T-helper 2 cell treated with Interferon-gamma antibody and Interleukin-4, amounts not matched to agents 5 μg/mL and 100 μg/mL, for 36 hours (primary cell): ENCODE measurements around the gene UACA.

ENCODE experiments used
- DNase-seq: peaks from one replicate; pipeline ENCODE4 v3.0.0; 2021; ENCODE audit warnings: low spot score
- H3K27ac Mint-ChIP-seq: one replicate; pipeline ENCODE4 v1.8.0; 2021; ENCODE audit warnings: mild to moderate bottlenecking, mixed read lengths
- H3K27me3 Mint-ChIP-seq: one replicate; pipeline ENCODE4 v1.8.0; 2021; ENCODE audit warnings: low read depth, mixed read lengths
- H3K36me3 Mint-ChIP-seq: one replicate; pipeline ENCODE4 v1.8.0; 2021; ENCODE audit warnings: low read depth, mixed read lengths
- H3K4me1 Mint-ChIP-seq: one replicate; pipeline ENCODE4 v1.8.0; 2021; ENCODE audit warnings: low read depth, mixed read lengths
- H3K4me3 Mint-ChIP-seq: one replicate; pipeline ENCODE4 v1.8.0; 2022; ENCODE audit warnings: mild to moderate bottlenecking, moderate library complexity, mixed read lengths
- H3K9me3 Mint-ChIP-seq: one replicate; pipeline ENCODE4 v1.8.0; 2021; ENCODE audit warnings: mixed read lengths

Gene UACA

DNA sequence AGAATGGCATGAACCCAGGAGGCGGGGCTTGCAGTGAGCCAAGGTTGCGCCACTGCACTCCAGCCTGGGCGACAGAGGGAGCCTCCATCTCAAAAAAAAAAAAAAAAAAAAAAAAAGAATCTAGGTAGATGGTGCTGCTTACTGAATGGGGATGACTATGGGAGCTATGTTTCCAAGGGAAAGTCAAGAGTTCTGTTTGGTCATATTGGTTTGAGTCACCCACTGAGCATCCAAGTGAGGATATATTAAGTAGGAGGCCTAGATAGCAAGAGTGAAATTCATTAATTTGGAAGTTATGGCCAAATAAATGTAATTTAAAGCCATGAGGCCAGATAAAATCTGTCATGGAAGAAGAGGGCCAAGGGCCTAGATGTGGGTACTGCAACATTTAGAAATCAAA is 9.0 kb upstream of the UACA start:
- Mint-ChIP-seq H3K4me1 (peaks cover 8% of the 10 kb centered on the region), H3K9me3 (no peaks in the 10 kb centered on the region), H3K27me3 (peaks cover 18% of the 10 kb centered on the region), H3K4me3 (no peak overlapping the region), H3K27ac (no peak overlapping the region), H3K36me3 (no peaks in the 10 kb centered on the region)
- no peak for DNase-seq

DNA sequence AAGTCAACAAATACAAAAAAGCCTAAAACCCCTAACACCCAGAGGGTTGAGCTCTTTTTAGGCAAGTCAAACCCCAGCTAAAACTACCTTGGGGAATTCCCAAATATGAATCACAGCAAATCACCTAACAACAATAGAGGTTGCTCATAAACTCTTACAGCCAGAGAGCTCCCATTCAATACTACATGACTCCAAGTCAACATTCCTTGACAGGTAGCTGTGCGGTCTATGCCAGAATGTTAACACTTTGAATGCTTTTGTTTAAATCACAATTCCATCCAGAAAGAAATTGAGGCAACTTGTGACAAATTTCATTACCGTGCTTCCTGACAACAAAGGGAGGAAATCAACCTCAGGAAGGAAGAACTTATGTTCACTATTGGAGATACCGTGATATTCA is 7.5 kb upstream of the UACA start:
- Mint-ChIP-seq H3K36me3 (no peaks in the 10 kb centered on the region), H3K4me3 (no peak overlapping the region), H3K27me3 (peaks cover 18% of the 10 kb centered on the region), H3K4me1 (peaks cover 8% of the 10 kb centered on the region), H3K9me3 (no peaks in the 10 kb centered on the region), H3K27ac (no peak overlapping the region)
- DNase-seq: no peak

GRCh38 chr15:70768257-70768883 is 5.0 kb upstream of the UACA start:
- Mint-ChIP-seq H3K27ac (no peak overlapping the region), H3K27me3 (peaks cover 41% of the 10 kb centered on the region), H3K4me3 (no peak overlapping the region)

DNA sequence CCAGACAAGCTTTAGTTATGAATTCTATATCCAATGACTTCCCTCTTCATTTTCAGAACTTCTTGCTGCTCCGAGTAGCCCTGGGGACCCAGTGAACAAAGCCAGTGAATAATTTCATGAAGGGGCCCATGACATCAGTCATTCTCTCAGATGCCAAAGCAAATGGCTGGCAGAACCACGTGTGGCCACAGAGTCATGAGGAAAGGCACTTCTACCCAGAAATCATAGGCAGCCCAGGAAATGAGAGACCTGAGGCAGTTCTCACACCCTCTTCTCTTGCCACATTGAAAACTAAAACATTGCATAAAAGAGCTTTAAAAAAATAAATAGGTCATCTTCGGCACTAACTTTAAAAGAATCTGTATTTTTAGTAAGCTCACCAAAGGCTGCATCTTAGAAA is 4.3 kb upstream of the UACA start:
- H3K27ac Mint-ChIP-seq: no peak overlapping the region
- H3K4me3 Mint-ChIP-seq: no peak overlapping the region
- H3K9me3 Mint-ChIP-seq: peaks cover 3% of the 10 kb centered on the region
- H3K4me1 Mint-ChIP-seq: peaks cover 13% of the 10 kb centered on the region
- no peak for DNase-seq
- peaks cover 1% of the 10 kb centered on the region for H3K36me3 Mint-ChIP-seq
- peaks cover 41% of the 10 kb centered on the region for H3K27me3 Mint-ChIP-seq

More at GRCh38 chr15:70768257-70768883, 5.0 kb upstream of the UACA start:
- Mint-ChIP-seq H3K36me3 (peaks cover 1% of the 10 kb centered on the region), H3K4me1 (peaks cover 13% of the 10 kb centered on the region), H3K9me3 (peaks cover 3% of the 10 kb centered on the region)
- DNase-seq: no peak

DNA sequence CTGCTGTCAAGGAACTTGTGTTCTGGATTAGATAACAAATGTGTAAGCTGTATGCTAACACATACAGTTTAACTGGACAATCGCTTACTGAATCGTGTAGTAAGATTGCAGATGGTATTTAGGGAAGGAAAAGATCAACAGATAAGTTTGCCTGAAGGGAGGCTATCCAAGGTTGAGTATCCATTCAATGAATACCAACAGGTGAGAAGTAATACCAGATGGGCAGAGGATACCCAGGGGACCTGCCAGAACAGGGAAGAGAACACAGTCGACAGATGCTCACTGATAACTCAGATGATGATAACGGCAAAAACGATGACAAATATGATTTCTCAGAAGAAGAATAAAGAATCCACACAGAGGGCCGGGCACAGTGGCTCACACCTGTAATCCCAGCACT is 3.2 kb upstream of the UACA start:
- H3K9me3 Mint-ChIP-seq: peaks cover 3% of the 10 kb centered on the region
- H3K27ac Mint-ChIP-seq: no peak overlapping the region
- DNase-seq: no peak
- peaks cover 1% of the 10 kb centered on the region for H3K36me3 Mint-ChIP-seq
- no peak overlapping the region for H3K4me3 Mint-ChIP-seq
- H3K27me3 Mint-ChIP-seq: peaks cover 49% of the 10 kb centered on the region
- H3K4me1 Mint-ChIP-seq: peaks cover 16% of the 10 kb centered on the region

DNA sequence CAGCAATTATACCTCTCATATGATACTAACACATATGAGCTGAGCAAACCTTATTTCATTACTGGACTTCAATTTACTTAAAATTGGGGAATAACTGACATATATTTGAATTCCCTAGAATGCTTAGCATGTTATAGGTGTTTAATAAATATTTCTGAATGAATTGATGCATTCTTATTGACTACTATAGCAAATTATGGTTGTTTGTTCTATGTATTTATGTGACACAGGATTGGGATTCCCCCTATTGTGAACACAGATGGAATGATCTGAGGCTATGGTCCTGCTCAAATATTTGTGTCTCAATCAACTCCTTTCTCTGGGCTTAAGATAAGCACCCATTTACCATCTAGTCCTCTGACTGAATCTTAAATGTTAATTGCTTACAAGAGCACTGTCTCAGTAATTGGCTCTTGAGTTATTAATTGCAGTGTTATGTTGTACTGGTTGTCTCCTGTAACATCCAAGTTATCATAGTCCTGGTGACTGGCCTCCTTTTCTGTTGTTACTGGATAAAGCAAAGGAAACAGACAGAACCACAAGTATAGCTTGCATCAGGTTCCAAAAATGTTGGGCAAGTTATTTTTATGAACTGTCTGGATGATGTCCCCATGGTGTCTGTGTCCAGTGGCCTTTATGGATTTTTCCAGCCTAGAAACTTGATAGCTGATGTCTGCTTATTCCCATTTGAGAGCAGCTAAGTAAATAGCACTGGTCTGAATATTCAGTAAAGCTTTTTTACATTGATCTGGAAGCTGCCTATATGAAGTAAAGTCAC is 2.3 kb upstream of the UACA start:
- H3K9me3 Mint-ChIP-seq: peaks cover 3% of the 10 kb centered on the region
- H3K4me1 Mint-ChIP-seq: peaks cover 16% of the 10 kb centered on the region
- H3K4me3 Mint-ChIP-seq: no peak overlapping the region
- no peak for DNase-seq
- no peak overlapping the region for H3K27ac Mint-ChIP-seq
- H3K27me3 Mint-ChIP-seq: peaks cover 52% of the 10 kb centered on the region
- H3K36me3 Mint-ChIP-seq: peaks cover 1% of the 10 kb centered on the region

DNA sequence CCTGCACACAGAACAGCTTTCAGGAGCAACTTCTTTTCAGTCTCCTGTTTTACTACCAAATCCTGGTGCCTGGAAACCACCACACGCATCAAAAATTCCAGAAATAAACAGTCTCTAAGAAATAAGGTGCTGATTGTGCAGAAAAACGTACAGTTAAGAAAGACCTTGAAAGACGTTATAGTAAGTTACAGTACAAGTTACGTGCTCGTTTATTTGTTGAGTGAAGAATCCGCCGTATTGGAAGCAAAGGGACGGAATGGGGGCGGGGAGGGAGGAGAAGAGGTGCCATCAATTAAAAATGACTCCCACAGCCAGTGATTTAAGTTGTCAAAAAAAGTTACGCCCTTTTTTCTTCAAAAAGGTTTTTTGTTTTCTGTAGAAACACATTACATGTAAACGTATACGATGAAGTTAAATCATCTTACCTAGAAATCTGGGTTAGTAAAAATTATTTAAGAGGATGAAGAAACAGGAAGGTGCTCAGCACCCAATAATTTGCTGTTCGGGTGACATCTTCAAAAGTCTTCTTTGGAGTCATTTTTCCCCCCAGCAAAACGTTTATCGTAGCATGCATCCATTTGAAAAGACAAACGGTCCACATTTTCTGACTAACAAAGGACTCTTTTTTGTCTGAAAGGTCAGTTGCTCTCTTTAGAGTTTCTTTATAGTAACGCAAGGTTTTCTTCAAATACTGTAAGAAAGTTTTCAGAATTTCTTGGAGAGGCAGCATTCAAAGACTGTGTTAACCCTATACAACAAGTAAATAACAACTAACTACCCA is 782 bp upstream of the UACA start:
- Mint-ChIP-seq H3K27ac (no peak overlapping the region), H3K4me3 (peak overlapping the region; percentile 90), H3K4me1 (peaks cover 16% of the 10 kb centered on the region), H3K9me3 (peaks cover 3% of the 10 kb centered on the region), H3K36me3 (peaks cover 1% of the 10 kb centered on the region), H3K27me3 (peaks cover 54% of the 10 kb centered on the region)
- DNase-seq: no peak

GRCh38 chr15:70762469-70763119 is 764 bp downstream of the UACA start:
- H3K4me3 Mint-ChIP-seq: peak overlapping the region; percentile 90
- peaks cover 1% of the 10 kb centered on the region for H3K36me3 Mint-ChIP-seq
- H3K9me3 Mint-ChIP-seq: peaks cover 3% of the 10 kb centered on the region
- no peak for DNase-seq
- peaks cover 9% of the 10 kb centered on the region for H3K4me1 Mint-ChIP-seq
- no peak overlapping the region for H3K27ac Mint-ChIP-seq
- peaks cover 58% of the 10 kb centered on the region for H3K27me3 Mint-ChIP-seq

- Mint-ChIP-seq H3K27me3 (peaks cover 61% of the 10 kb centered on the region), H3K27ac (no peak overlapping the region)
Observed at GRCh38 chr15:70761931-70762468, 1.4 kb downstream of the UACA start.

DNA sequence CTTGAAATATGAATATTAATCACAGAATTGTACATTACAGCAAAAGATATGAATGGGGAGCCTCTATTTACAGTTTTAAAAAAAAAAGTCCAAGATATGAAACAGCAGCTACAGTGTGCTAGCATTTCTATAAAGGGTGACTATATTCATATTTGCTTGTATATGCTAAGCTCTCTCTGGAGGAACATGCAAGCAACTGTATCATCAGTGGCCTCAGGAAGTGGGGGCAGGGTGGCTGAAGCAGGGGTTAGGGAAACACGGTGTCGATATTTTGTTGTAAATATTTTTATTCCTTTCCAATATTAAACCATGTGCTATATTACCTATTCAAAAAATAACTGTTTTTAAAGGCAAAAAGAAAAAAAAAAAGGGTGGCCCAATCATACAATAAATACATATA is 2.3 kb downstream of the UACA start:
- H3K27me3 Mint-ChIP-seq: peaks cover 59% of the 10 kb centered on the region
- peaks cover 3% of the 10 kb centered on the region for H3K9me3 Mint-ChIP-seq
- no peak for DNase-seq
- H3K4me1 Mint-ChIP-seq: peaks cover 8% of the 10 kb centered on the region
- H3K36me3 Mint-ChIP-seq: peaks cover 1% of the 10 kb centered on the region
- no peak overlapping the region for H3K27ac Mint-ChIP-seq
- no peak overlapping the region for H3K4me3 Mint-ChIP-seq

More at GRCh38 chr15:70761931-70762468, 1.4 kb downstream of the UACA start:
- DNase-seq: no peak
- Mint-ChIP-seq H3K9me3 (peaks cover 3% of the 10 kb centered on the region), H3K4me1 (peaks cover 8% of the 10 kb centered on the region), H3K36me3 (peaks cover 1% of the 10 kb centered on the region), H3K4me3 (peak overlapping the region; percentile 90)

DNA sequence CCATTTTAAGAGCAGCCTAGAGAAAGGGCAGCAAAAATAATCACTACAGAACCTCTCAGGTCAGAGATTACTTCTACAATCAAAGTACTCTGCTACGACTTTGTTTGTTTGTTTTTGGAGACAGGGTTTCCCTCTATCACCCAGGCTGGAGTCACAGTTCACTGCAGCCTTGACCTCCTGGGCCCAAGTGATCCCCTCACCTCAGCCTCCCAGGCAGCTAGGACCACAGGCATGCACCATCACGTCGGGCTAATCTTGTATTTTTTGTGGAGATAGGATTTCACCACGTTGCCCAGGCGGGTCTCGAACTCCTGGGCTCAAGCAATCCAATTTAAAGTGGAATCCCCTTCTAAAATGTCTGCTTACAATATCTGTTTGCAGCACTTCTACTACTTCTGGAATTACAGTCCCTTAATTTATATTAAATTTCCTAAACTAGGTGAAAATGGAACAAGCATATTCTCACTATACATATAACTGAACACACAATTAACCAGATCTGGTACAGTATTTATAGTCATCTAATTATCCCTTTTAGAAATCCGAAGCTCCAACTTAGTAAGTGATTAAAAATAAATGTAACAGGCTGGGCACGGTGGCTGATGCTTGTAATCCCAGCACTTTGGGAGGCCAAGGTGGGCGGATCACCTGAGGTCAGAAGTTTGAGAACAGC is 4.4 kb downstream of the UACA start:
- H3K9me3 Mint-ChIP-seq: peaks cover 2% of the 10 kb centered on the region
- H3K4me1 Mint-ChIP-seq: peaks cover 7% of the 10 kb centered on the region
- peaks cover 40% of the 10 kb centered on the region for H3K27me3 Mint-ChIP-seq
- no peak for DNase-seq
- H3K27ac Mint-ChIP-seq: no peak overlapping the region
- peaks cover 1% of the 10 kb centered on the region for H3K36me3 Mint-ChIP-seq
- H3K4me3 Mint-ChIP-seq: no peak overlapping the region

- no peak for DNase-seq
- no peaks in the 10 kb centered on the region for H3K36me3 Mint-ChIP-seq
- H3K27me3 Mint-ChIP-seq: peaks cover 38% of the 10 kb centered on the region
- peaks cover 4% of the 10 kb centered on the region for H3K4me1 Mint-ChIP-seq
- H3K9me3 Mint-ChIP-seq: no peaks in the 10 kb centered on the region
- no peak overlapping the region for H3K4me3 Mint-ChIP-seq
- H3K27ac Mint-ChIP-seq: no peak overlapping the region
Observed at GRCh38 chr15:70757627-70758026, 5.7 kb downstream of the UACA start.

- no peak for DNase-seq
- Mint-ChIP-seq H3K9me3 (no peaks in the 10 kb centered on the region), H3K4me3 (no peak overlapping the region), H3K36me3 (no peaks in the 10 kb centered on the region), H3K27ac (no peak overlapping the region), H3K27me3 (peaks cover 18% of the 10 kb centered on the region), H3K4me1 (no peaks in the 10 kb centered on the region)
Observed at GRCh38 chr15:70754862-70755261, 8.5 kb downstream of the UACA start.
